HepG2 (cell line): ENCODE results near the gene SGPL1. TPM values are rescaled to one million over a fixed set of nuclear protein-coding genes. Genes with fewer than 3 reads are reported as not detected.

ENCODE experiments used
- ATF7-NPFF ChIP-seq: sonication (generic); formaldehyde crosslinking; IDR thresholded peaks from 2 replicates; pipeline ENCODE4 v1.8.1; 2023; ENCODE audit warnings: mild to moderate bottlenecking, low read depth, missing genetic modification reagents, moderate library complexity
- FOSL1 ChIP-seq: sonication (generic); formaldehyde crosslinking; IDR thresholded peaks from 2 replicates; pipeline ENCODE4 v1.9.0; 2021; ENCODE audit warnings: missing genetic modification reagents, borderline replicate concordance
- IKZF4 ChIP-seq: sonication (generic); formaldehyde crosslinking; IDR thresholded peaks from 2 replicates; pipeline ENCODE4 v1.5.1; 2020; ENCODE audit warnings: borderline replicate concordance, mild to moderate bottlenecking, low read depth, missing genetic modification reagents; ENCODE audit errors: not compliant biosample characterization
- KLF6 ChIP-seq: IDR thresholded peaks from 2 replicates; pipeline ENCODE4 v1.8.0; 2016; ENCODE audit warnings: missing biosample characterization, missing genetic modification reagents
- MAFG ChIP-seq: sonication (generic); formaldehyde crosslinking; IDR thresholded peaks from 2 replicates; pipeline ENCODE4 v1.5.1; 2020; ENCODE audit warnings: mild to moderate bottlenecking, missing genetic modification reagents
- MYC ChIP-seq: sonication (generic); formaldehyde crosslinking; IDR thresholded peaks from 2 replicates; pipeline ENCODE4 v1.9.0; 2021; ENCODE audit warnings: missing genetic modification reagents, borderline replicate concordance
- SAP130 ChIP-seq: IDR thresholded peaks from 2 replicates; pipeline ENCODE4 v1.6.1; 2016; ENCODE audit warnings: low read depth
- SMC3 ChIP-seq: IDR thresholded peaks from 2 replicates; pipeline ENCODE4 v1.6.1; 2011; ENCODE audit warnings: low read length, improper control_type of control experiment
- SNAPC2 ChIP-seq: sonication (generic); formaldehyde crosslinking; IDR thresholded peaks from 2 replicates; pipeline ENCODE4 v1.8.1; 2022; ENCODE audit warnings: mild to moderate bottlenecking, missing genetic modification reagents
- SP4 ChIP-seq: sonication (generic); formaldehyde crosslinking; IDR thresholded peaks from 2 replicates; pipeline ENCODE4 v1.8.1; 2023; ENCODE audit warnings: mild to moderate bottlenecking, missing genetic modification reagents
- SUZ12 ChIP-seq: fragments of 150-350 bp; IDR thresholded peaks from 2 replicates; pipeline ENCODE4 v1.6.1; 2014; ENCODE audit warnings: low read depth, low read length
- ZNF205 ChIP-seq: IDR thresholded peaks from 2 replicates; pipeline ENCODE4 v1.6.1; 2018; ENCODE audit warnings: missing biosample characterization, missing genetic modification reagents
- ZSCAN22 ChIP-seq: sonication (generic); formaldehyde crosslinking; IDR thresholded peaks from 2 replicates; pipeline ENCODE4 v1.4.0; 2020; ENCODE audit warnings: mild to moderate bottlenecking, missing genetic modification reagents
- polyA plus RNA-seq, 8 experiments: library from polyadenylated mRNA; depleted of rRNA in 3 of 8; stranded (reverse) in 7 of 8; unstranded in 1 of 8; fragments of >200 nt; fragmentation: Illumina TruSeq in 4 of 8; extraction: Trizol in 4 of 8; gene quantifications; 2 replicates each; pipeline versions ENCODE4 v1.2.1 to v1.2.3, GENCODE V29; 2011 to 2016; ENCODE audit warnings: low read depth in 4 of 8, missing spikeins in 1 of 8, mixed read lengths in 1 of 8; ENCODE audit not compliant: insufficient read depth in 1 of 8
- total RNA-seq, 5 experiments: library from RNA; depleted of rRNA; stranded (reverse); fragments of >200 nt; fragmentation: Illumina TruSeq; extraction: Trizol; gene quantifications; 2 replicates each; pipeline ENCODE4 v1.2.3, GENCODE V29; 2016; ENCODE audit warnings: low read depth in 1 of 5
- TF ChIP-seq, protein P1 (sequence below): sonication (generic); formaldehyde crosslinking; IDR thresholded peaks from 2 replicates; pipeline ENCODE4 v1.5.0; 2020; ENCODE audit warnings: mild to moderate bottlenecking, missing genetic modification reagents
- TF ChIP-seq, protein P2 (sequence below): sonication (generic); formaldehyde crosslinking; IDR thresholded peaks from 2 replicates; pipeline ENCODE4 v1.8.0; 2022; ENCODE audit warnings: mild to moderate bottlenecking, missing genetic modification reagents
- TF ChIP-seq, protein P3 (sequence below): sonication (generic); formaldehyde crosslinking; IDR thresholded peaks from 2 replicates; pipeline ENCODE4 v1.5.0; 2020; ENCODE audit warnings: missing genetic modification reagents
- TF ChIP-seq, protein P4 (sequence below): sonication (generic); formaldehyde crosslinking; IDR thresholded peaks from 2 replicates; pipeline ENCODE4 v1.5.1; 2020; ENCODE audit warnings: mild to moderate bottlenecking, moderate library complexity, missing genetic modification reagents
- TF ChIP-seq, protein P5 (sequence below): sonication (generic); formaldehyde crosslinking; IDR thresholded peaks from 2 replicates; pipeline ENCODE4 v1.5.0; 2020; ENCODE audit warnings: missing genetic modification reagents
- TF ChIP-seq, protein P6 (sequence below): sonication (generic); formaldehyde crosslinking; conservative IDR thresholded peaks from 2 replicates; pipeline ENCODE4 v1.8.0; 2022; ENCODE audit warnings: low read depth, missing genetic modification reagents

The SGPL1 gene
- total and polyA plus RNA-seq, 2 of the 13 experiments (the other 11 are each of a cell fraction or from before 2014, with no cell fraction given), result 17.6 to 25.0 TPM

DNA sequence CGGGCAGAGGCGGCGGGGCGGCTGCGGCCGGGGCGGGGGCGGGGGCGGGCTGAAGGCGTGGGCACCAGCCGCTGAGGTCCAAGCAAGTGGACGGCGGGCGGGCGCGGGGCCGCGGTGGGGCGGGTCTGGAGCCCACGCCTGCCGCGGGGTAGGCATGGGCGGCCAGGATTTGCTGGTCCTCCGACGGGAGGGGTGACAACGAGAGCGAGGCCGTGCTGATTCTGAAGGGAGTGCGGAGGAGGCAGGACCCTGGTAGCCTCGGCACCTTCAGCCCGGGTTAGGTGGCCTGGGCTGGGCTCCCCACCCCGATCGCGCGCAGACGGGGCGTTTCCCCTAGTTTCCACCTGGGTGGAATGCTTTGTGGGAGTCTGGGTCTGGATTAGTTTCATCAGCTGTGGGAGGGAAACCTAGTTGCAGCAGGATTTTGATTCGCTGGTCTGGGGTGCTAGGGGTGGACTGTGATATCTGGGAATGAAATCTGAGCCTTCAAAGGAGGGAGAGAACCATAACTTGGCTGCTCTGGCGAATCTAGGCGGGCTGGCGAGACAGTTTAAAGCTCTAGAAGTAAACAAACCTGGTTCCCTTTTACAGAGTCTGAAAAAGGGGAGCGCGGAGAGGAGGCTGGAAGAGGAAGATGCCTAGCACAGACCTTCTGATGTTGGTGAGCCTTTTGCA lies 609 bp downstream of the SGPL1 start (continued):
- TF ChIP-seq, protein P1, sequence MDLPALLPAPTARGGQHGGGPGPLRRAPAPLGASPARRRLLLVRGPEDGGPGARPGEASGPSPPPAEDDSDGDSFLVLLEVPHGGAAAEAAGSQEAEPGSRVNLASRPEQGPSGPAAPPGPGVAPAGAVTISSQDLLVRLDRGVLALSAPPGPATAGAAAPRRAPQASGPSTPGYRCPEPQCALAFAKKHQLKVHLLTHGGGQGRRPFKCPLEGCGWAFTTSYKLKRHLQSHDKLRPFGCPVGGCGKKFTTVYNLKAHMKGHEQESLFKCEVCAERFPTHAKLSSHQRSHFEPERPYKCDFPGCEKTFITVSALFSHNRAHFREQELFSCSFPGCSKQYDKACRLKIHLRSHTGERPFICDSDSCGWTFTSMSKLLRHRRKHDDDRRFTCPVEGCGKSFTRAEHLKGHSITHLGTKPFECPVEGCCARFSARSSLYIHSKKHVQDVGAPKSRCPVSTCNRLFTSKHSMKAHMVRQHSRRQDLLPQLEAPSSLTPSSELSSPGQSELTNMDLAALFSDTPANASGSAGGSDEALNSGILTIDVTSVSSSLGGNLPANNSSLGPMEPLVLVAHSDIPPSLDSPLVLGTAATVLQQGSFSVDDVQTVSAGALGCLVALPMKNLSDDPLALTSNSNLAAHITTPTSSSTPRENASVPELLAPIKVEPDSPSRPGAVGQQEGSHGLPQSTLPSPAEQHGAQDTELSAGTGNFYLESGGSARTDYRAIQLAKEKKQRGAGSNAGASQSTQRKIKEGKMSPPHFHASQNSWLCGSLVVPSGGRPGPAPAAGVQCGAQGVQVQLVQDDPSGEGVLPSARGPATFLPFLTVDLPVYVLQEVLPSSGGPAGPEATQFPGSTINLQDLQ, result no peak
- TF ChIP-seq SAP130 (peak; percentile 52; the same call in 1 of the 2 replicates), MAFG (no peak), FOSL1 (CRISPR knock-in tag) (no peak), ZSCAN22 (CRISPR knock-in tag) (no peak), SUZ12 (no peak), MYC (CRISPR knock-in tag) (no peak), KLF6 (CRISPR knock-in tag) (no peak), IKZF4 (CRISPR knock-in tag) (no peak), SP4 (no peak), ZNF205 (CRISPR knock-in tag) (no peak), SMC3 (no peak), ATF7-NPFF (CRISPR knock-in tag) (0 out of 2 replicates have a peak, but pooled peaks have one; percentile 5), SNAPC2 (CRISPR knock-in tag) (no peak)
- TF ChIP-seq, protein P2, sequence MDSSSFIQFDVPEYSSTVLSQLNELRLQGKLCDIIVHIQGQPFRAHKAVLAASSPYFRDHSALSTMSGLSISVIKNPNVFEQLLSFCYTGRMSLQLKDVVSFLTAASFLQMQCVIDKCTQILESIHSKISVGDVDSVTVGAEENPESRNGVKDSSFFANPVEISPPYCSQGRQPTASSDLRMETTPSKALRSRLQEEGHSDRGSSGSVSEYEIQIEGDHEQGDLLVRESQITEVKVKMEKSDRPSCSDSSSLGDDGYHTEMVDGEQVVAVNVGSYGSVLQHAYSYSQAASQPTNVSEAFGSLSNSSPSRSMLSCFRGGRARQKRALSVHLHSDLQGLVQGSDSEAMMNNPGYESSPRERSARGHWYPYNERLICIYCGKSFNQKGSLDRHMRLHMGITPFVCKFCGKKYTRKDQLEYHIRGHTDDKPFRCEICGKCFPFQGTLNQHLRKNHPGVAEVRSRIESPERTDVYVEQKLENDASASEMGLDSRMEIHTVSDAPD (CRISPR knock-in tag), result no peak
- TF ChIP-seq, protein P3, sequence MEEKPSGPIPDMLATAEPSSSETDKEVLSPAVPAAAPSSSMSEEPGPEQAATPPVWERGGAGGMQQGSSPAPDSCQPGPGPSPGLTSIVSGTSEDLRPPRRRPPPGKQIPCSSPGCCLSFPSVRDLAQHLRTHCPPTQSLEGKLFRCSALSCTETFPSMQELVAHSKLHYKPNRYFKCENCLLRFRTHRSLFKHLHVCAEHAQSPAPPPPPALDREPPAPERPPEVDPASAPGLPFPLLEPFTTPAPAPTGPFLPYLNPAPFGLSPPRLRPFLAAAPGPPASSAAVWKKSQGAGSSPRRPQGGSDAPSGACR (CRISPR knock-in tag), result no peak
- TF ChIP-seq, protein P4, sequence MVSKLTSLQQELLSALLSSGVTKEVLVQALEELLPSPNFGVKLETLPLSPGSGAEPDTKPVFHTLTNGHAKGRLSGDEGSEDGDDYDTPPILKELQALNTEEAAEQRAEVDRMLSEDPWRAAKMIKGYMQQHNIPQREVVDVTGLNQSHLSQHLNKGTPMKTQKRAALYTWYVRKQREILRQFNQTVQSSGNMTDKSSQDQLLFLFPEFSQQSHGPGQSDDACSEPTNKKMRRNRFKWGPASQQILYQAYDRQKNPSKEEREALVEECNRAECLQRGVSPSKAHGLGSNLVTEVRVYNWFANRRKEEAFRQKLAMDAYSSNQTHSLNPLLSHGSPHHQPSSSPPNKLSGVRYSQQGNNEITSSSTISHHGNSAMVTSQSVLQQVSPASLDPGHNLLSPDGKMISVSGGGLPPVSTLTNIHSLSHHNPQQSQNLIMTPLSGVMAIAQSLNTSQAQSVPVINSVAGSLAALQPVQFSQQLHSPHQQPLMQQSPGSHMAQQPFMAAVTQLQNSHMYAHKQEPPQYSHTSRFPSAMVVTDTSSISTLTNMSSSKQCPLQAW, result 0 out of 2 replicates have a peak, but pooled peaks have one; percentile 17
- TF ChIP-seq, protein P5, sequence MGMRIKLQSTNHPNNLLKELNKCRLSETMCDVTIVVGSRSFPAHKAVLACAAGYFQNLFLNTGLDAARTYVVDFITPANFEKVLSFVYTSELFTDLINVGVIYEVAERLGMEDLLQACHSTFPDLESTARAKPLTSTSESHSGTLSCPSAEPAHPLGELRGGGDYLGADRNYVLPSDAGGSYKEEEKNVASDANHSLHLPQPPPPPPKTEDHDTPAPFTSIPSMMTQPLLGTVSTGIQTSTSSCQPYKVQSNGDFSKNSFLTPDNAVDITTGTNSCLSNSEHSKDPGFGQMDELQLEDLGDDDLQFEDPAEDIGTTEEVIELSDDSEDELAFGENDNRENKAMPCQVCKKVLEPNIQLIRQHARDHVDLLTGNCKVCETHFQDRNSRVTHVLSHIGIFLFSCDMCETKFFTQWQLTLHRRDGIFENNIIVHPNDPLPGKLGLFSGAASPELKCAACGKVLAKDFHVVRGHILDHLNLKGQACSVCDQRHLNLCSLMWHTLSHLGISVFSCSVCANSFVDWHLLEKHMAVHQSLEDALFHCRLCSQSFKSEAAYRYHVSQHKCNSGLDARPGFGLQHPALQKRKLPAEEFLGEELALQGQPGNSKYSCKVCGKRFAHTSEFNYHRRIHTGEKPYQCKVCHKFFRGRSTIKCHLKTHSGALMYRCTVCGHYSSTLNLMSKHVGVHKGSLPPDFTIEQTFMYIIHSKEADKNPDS (CRISPR knock-in tag), result no peak
- TF ChIP-seq, protein P6, sequence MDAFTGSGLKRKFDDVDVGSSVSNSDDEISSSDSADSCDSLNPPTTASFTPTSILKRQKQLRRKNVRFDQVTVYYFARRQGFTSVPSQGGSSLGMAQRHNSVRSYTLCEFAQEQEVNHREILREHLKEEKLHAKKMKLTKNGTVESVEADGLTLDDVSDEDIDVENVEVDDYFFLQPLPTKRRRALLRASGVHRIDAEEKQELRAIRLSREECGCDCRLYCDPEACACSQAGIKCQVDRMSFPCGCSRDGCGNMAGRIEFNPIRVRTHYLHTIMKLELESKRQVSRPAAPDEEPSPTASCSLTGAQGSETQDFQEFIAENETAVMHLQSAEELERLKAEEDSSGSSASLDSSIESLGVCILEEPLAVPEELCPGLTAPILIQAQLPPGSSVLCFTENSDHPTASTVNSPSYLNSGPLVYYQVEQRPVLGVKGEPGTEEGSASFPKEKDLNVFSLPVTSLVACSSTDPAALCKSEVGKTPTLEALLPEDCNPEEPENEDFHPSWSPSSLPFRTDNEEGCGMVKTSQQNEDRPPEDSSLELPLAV (CRISPR knock-in tag), result no peak
